Mesendoderm (in vitro differentiated cells): ENCODE measurements around the gene LRRC4B.
A peak's percentile ranks its signal among the peaks of the same experiment; 100 is the strongest.

Source experiments
- DNase-seq: peaks from one replicate; pipeline ENCODE4 v3.0.0; 2013
- H2AK5ac ChIP-seq: 2 replicates; pipeline ENCODE4 v1.6.1; 2013; ENCODE audit warnings: low read length, inconsistent platforms
- H2BK120ac ChIP-seq: 2 replicates; pipeline ENCODE4 v1.6.1; 2013; ENCODE audit warnings: low read depth, mild to moderate bottlenecking, low read length, moderate library complexity, mixed read lengths
- H2BK15ac ChIP-seq: replicated peaks from 2 replicates; pipeline ENCODE4 v1.6.1; 2013; ENCODE audit warnings: low read depth, mild to moderate bottlenecking, moderate library complexity
- H2BK5ac ChIP-seq: 2 replicates; pipeline ENCODE4 v1.6.1; 2013; ENCODE audit warnings: low read length, inconsistent platforms
- H3K18ac ChIP-seq: 2 replicates; pipeline ENCODE4 v1.6.1; 2013; ENCODE audit warnings: mild to moderate bottlenecking, low read length, mixed read lengths
- H3K23ac ChIP-seq: one replicate; pipeline ENCODE4 v1.6.1; 2013; ENCODE audit warnings: low read length
- H3K27ac ChIP-seq: 2 replicates; pipeline ENCODE4 v1.5.1; 2013; ENCODE audit warnings: low read depth, mild to moderate bottlenecking, inconsistent platforms, low read length, moderate library complexity
- H3K27me3 ChIP-seq: 2 replicates; pipeline ENCODE4 v1.6.1; 2013; ENCODE audit warnings: low read length, control low read depth, mild to moderate bottlenecking, inconsistent platforms; ENCODE audit not compliant: insufficient read depth, poor library complexity
- H3K36me3 ChIP-seq: 2 replicates; pipeline ENCODE4 v1.6.1; 2013; ENCODE audit warnings: low read length, inconsistent platforms; ENCODE audit not compliant: control insufficient read depth, insufficient read depth
- H3K4ac ChIP-seq: one replicate; pipeline ENCODE4 v1.6.1; 2013; ENCODE audit warnings: low read depth, mild to moderate bottlenecking, low read length, moderate library complexity
- H3K4me1 ChIP-seq: 2 replicates; pipeline ENCODE4 v1.6.1; 2013; ENCODE audit warnings: low read depth, low read length, inconsistent platforms; ENCODE audit not compliant: control insufficient read depth
- H3K4me2 ChIP-seq: 2 replicates; pipeline ENCODE4 v1.6.1; 2013; ENCODE audit warnings: low read length
- H3K4me3 ChIP-seq: 2 replicates; pipeline ENCODE4 v1.5.1; 2013; ENCODE audit warnings: mild to moderate bottlenecking, low read length
- H3K56ac ChIP-seq: one replicate; pipeline ENCODE4 v1.6.1; 2013; ENCODE audit warnings: low read length
- H3K79me1 ChIP-seq: 2 replicates; pipeline ENCODE4 v1.6.1; 2013; ENCODE audit warnings: low read length, inconsistent platforms
- H3K79me2 ChIP-seq: 2 replicates; pipeline ENCODE4 v1.6.1; 2013; ENCODE audit warnings: mild to moderate bottlenecking, low read length; ENCODE audit not compliant: control insufficient read depth, insufficient read depth
- H3K9ac ChIP-seq: 2 replicates; pipeline ENCODE4 v1.6.1; 2013; ENCODE audit warnings: low read length, inconsistent platforms
- H4K5ac ChIP-seq: one replicate; pipeline ENCODE4 v1.6.1; 2013; ENCODE audit warnings: low read length
- H4K8ac ChIP-seq: one replicate; pipeline ENCODE4 v1.6.1; 2013; ENCODE audit warnings: low read depth, mild to moderate bottlenecking, control low read depth, low read length, moderate library complexity
- WGBS: extraction: QIAGEN DNeasy Blood & Tissue Kit; methylation state at CpG from one replicate; pipeline ENCODE4 v1.1.7; 2013; ENCODE audit warnings: low lambda C conversion rate, missing lambda C conversion rate; ENCODE audit not compliant: insufficient coverage; ENCODE audit errors: extremely low coverage; 5-methylcytosine and 5-hydroxymethylcytosine counted together

Gene LRRC4B

DNA sequence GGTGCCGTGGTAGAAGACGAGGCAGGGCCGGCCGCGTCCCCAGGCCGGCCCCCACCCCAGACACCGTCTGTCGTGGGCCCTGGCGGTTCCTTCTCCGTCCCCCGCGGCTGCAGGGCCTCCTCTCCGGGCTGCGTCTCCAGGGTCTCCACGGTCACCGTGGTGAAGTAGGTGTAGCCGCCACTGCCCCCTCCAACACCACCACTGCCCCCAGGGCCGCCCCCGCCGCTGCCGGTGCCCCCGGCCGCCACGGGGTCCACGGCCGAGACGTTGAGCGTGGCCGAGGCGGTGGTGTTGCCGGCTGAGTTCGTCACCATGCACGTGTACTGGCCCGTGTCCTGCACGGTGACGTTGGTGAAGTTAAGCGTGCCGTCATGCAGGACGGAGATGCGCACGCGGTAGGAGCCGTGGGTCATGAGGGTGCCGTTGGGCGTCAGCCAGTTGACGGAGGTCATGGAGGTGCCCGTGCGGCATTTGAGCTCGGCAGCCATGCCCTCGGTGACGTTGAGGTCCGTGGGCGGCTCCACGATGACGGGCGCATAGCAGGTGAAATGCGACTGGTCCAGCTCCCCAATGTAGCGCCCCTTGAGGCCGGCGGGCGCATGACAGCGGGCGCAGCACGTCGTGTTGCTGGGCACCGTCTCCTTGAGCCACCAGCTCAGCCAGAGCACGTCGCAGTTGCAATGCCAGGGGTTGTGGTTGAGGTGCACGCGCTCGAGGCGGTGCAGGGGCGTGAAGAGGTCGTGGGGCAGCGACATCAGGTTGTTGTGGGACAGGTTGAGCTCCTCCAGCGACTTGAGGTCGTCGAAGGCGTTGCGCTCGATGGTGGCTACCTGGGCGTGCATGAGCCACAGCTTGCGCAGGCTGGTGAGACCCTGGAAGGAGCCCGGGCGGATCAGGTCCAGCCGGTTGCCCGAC is 49.9 kb downstream of the LRRC4B start:
- Histone ChIP-seq H3K4me2 (no peak overlapping the region), H2BK15ac (no peak overlapping the region), H3K4ac (no peak overlapping the region), H3K36me3 (no peaks in the 10 kb centered on the region), H2BK5ac (no peak overlapping the region), H3K79me2 (no peaks in the 10 kb centered on the region), H3K18ac (no peak overlapping the region), H3K9ac (no peak overlapping the region), H2BK120ac (no peak overlapping the region), H3K4me1 (no peaks in the 10 kb centered on the region), H3K56ac (no peak overlapping the region), H3K23ac (no peak overlapping the region), H4K8ac (no peak overlapping the region), H3K79me1 (no peaks in the 10 kb centered on the region), H3K27me3 (no peaks in the 10 kb centered on the region), H2AK5ac (no peak overlapping the region), H3K27ac (no peak overlapping the region), H3K4me3 (no peak overlapping the region), H4K5ac (no peak overlapping the region)
- no peak for DNase-seq
- no CpG with 5 or more reads among the region's 87 CpGs for WGBS

DNA sequence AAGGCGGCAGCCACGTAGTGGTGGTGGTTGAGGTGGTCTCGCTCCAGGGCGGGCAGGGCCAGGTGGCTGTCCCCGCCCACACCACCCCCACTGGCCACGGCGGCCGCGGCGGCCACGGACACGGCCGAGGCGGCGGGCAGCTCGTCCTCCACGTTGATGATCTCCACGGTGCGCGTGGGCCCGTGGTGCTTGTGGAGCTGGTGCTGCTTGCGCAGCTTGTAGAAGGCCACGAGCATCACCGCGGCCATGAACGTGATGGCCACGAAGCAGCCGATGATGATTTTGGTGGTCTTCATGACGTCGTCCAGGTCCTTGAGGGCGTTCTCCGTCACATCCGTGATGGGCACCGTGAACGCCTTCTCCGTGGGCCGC is 50.5 kb downstream of the LRRC4B start:
- Histone ChIP-seq H3K4ac (no peak overlapping the region), H3K79me2 (no peaks in the 10 kb centered on the region), H3K4me1 (no peaks in the 10 kb centered on the region), H3K4me2 (no peak overlapping the region), H3K18ac (no peak overlapping the region), H3K56ac (no peak overlapping the region), H2BK5ac (no peak overlapping the region), H2AK5ac (no peak overlapping the region), H3K27me3 (no peaks in the 10 kb centered on the region), H3K23ac (no peak overlapping the region), H2BK15ac (no peak overlapping the region), H4K5ac (no peak overlapping the region), H2BK120ac (no peak overlapping the region), H3K79me1 (no peaks in the 10 kb centered on the region), H3K9ac (no peak overlapping the region), H4K8ac (no peak overlapping the region), H3K27ac (no peak overlapping the region), H3K36me3 (no peaks in the 10 kb centered on the region), H3K4me3 (no peak overlapping the region)
- no peak for DNase-seq
- no CpG with 5 or more reads among the region's 37 CpGs for WGBS

DNA sequence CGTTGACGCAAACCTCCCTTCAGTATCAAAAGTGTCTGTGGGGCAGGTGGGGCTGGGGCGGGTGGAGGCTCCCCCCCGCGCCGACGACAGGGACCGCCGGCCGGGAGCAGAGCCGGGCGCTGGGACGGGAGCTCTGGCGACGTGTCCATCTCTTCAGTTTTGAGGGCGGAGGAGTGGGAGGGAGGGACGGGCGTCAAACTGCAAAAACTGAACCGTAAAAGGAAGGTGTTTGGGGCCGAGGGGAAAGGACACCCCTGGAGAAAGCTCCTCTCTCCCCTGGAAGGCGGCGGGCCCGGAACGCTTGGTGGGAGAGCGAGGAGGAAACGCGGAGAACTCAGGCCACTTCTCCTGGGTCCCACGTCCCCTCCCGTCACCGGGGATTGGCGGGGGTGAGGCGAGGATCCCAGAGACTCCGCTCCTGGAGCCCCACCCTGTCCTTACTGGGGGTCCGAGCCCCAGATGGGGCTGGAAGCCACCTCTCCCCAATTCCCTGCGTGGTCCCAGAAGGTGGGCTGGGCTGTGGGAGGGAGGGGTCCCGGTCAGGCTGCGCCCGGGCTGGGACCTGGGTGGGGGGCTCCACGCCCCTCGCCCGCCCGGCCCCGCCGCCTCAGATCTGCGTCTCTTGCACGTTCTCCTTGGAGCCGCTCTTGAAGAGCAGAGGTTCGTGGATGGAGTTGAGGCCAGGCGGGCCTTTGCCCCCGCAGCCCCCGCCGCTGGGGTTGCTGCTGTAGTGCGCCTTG is 51.1 kb downstream of the LRRC4B start:
- no peak overlapping the region for H2BK15ac ChIP-seq
- no peaks in the 10 kb centered on the region for H3K36me3 ChIP-seq
- no peak overlapping the region for H3K4ac ChIP-seq
- H4K5ac ChIP-seq = no peak overlapping the region
- H4K8ac ChIP-seq = no peak overlapping the region
- peak overlapping the region; percentile 25 for H3K56ac ChIP-seq
- no peak overlapping the region for H2BK5ac ChIP-seq
- no peak overlapping the region for H3K9ac ChIP-seq
- H3K27me3 ChIP-seq = no peaks in the 10 kb centered on the region
- H3K4me2 ChIP-seq = no peak overlapping the region
- no peak for DNase-seq
- H3K23ac ChIP-seq = no peak overlapping the region
- no peak overlapping the region for H3K27ac ChIP-seq
- H3K79me2 ChIP-seq = no peaks in the 10 kb centered on the region
- no CpG with 5 or more reads among the region's 53 CpGs for WGBS
- H2AK5ac ChIP-seq = no peak overlapping the region
- H3K4me3 ChIP-seq = no peak overlapping the region
- H2BK120ac ChIP-seq = no peak overlapping the region
- no peak overlapping the region for H3K18ac ChIP-seq
- no peaks in the 10 kb centered on the region for H3K4me1 ChIP-seq
- no peaks in the 10 kb centered on the region for H3K79me1 ChIP-seq

DNA sequence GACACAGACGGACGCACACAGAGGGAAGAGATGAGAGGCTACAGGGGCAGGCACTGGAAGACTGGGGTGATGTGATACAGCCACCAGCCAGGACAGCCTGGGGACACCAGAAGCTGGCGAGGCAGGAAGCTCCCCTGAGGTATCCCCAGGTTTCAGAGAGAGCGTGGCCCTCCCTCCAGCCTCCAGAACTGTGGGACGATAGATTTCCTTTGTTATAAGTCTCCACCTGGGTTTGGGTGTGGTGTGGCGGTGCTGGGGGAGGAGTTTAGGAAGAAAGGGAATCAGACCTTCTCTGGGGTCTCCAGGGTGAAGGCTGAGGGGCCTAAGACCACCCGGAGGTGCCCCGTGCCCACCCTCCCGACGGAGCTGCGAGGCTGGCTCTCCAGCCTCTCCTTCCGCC is 51.8 kb downstream of the LRRC4B start:
- Histone ChIP-seq H2AK5ac (no peak overlapping the region), H3K4me2 (no peak overlapping the region), H3K27ac (no peak overlapping the region), H2BK5ac (no peak overlapping the region), H3K18ac (no peak overlapping the region), H4K5ac (no peak overlapping the region), H3K9ac (peak overlapping the region; percentile 19), H3K79me2 (no peaks in the 10 kb centered on the region), H3K23ac (no peak overlapping the region), H3K4ac (no peak overlapping the region), H3K27me3 (no peaks in the 10 kb centered on the region), H4K8ac (no peak overlapping the region), H3K79me1 (no peaks in the 10 kb centered on the region), H3K4me3 (no peak overlapping the region), H2BK120ac (no peak overlapping the region), H3K56ac (peak overlapping the region; percentile 56), H2BK15ac (no peak overlapping the region), H3K4me1 (no peaks in the 10 kb centered on the region), H3K36me3 (no peaks in the 10 kb centered on the region)
- WGBS = no CpG with 5 or more reads among the region's 12 CpGs
- no peak for DNase-seq

DNA sequence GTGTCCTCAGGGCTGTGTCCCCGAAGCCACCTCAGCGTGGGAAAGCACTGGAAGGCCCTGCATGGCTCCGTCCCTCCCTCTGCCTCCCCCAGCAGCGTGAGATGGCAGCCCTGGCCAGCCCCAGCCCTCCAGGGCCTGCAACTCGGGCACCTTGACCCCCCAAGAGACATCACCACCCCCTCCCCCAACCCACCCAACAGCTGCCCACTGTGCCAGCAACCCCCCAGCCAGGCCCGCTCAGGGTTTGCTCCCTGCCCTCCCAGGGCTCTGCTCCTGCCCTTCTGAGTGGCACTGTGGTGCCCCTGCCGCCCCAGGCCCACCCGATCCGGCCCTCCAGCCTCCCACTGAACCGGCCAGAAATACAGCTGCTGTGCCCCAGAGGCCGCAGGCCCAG is 53.1 kb downstream of the LRRC4B start:
- Histone ChIP-seq H3K4me3 (no peak overlapping the region), H2AK5ac (no peak overlapping the region), H3K79me2 (no peaks in the 10 kb centered on the region), H3K18ac (no peak overlapping the region), H3K4me2 (no peak overlapping the region), H3K4ac (no peak overlapping the region), H3K23ac (no peak overlapping the region), H2BK15ac (no peak overlapping the region), H3K36me3 (no peaks in the 10 kb centered on the region), H3K4me1 (no peaks in the 10 kb centered on the region), H3K9ac (no peak overlapping the region), H3K56ac (no peak overlapping the region), H4K5ac (no peak overlapping the region), H4K8ac (no peak overlapping the region), H2BK120ac (no peak overlapping the region), H3K27ac (no peak overlapping the region), H3K79me1 (no peaks in the 10 kb centered on the region), H3K27me3 (no peaks in the 10 kb centered on the region), H2BK5ac (no peak overlapping the region)
- no peak for DNase-seq
- WGBS = no CpG with 5 or more reads among the region's 11 CpGs
